ENCODE results near the gene SLC16A3. TPM values are rescaled to one million over a fixed set of nuclear protein-coding genes. Genes with fewer than 3 reads are reported as not detected.

The SLC16A3 gene
- total RNA-seq, 4 donors from 2014 or later: 42.1 to 75.5 (median 44.2) TPM

DNA sequence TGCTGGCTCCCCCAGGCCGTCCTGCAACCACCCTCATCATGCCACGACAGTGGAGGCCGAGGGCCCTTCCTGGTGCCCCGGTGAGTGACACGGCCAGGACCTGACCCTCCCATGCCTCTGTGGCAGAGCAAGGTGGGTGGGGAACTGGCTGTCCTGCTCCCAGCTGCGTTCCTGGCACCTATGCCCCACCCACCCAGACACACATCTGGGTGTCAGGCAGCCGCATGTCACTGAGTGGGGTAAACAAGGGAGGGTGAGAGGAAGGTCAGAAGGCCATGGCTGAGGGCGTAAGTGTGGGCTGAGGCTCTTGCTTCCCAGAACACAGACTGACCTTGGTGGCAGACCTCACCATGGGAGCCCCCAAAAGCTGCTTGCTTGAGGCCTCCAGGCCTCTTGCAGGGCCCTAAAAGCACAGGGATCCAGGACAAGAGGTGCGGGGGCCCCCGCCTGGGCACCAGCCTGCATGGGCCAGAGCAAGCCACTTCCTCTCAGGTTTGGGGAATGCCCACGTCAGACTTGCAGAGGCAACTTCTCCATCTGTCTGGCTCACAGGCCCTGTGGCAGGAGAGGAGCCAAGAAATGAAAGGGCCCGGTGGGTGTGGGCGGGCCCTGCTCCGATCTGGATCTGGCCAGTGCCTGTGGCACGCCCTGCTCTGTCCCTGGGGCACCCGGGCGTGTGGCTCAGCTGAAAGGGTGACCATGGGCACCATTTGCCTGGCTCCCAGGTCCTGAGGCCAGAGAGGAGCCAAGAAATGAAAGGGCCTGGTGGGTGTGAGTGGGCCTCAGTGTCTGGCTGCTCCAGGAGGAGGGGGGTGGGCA is 12.3 kb upstream of the SLC16A3 start:
- intact Hi-C loops (cut with DNase I): no loop called here
- Histone ChIP-seq H3K9me3 (no peaks in the 10 kb centered on the region), H3K4me1 (peaks cover 20 to 36% of the 10 kb centered on the region in 2 donors), H3K27ac (peak overlapping the region; percentile 65 to 81 (median 75)), H3K36me3 (no peaks in the 10 kb centered on the region), H3K4me3 (replicated peaks in 1 of 3) (no peak overlapping the region), H3K27me3 (no peaks in the 10 kb centered on the region)
- peak in 1 of 2 donors; percentile 17 for TF ChIP-seq POLR2A (IDR thresholded peaks at IDR 0.05)
- TF ChIP-seq, protein P1, sequence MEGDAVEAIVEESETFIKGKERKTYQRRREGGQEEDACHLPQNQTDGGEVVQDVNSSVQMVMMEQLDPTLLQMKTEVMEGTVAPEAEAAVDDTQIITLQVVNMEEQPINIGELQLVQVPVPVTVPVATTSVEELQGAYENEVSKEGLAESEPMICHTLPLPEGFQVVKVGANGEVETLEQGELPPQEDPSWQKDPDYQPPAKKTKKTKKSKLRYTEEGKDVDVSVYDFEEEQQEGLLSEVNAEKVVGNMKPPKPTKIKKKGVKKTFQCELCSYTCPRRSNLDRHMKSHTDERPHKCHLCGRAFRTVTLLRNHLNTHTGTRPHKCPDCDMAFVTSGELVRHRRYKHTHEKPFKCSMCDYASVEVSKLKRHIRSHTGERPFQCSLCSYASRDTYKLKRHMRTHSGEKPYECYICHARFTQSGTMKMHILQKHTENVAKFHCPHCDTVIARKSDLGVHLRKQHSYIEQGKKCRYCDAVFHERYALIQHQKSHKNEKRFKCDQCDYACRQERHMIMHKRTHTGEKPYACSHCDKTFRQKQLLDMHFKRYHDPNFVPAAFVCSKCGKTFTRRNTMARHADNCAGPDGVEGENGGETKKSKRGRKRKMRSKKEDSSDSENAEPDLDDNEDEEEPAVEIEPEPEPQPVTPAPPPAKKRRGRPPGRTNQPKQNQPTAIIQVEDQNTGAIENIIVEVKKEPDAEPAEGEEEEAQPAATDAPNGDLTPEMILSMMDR (IDR thresholded peaks at IDR 0.05): no peak
- 35 to 81% methylated on average over 8 to 9 of the region's 17 CpGs for WGBS, 2 donors
- peak; percentile 87 to 92 for DNase-seq

DNA sequence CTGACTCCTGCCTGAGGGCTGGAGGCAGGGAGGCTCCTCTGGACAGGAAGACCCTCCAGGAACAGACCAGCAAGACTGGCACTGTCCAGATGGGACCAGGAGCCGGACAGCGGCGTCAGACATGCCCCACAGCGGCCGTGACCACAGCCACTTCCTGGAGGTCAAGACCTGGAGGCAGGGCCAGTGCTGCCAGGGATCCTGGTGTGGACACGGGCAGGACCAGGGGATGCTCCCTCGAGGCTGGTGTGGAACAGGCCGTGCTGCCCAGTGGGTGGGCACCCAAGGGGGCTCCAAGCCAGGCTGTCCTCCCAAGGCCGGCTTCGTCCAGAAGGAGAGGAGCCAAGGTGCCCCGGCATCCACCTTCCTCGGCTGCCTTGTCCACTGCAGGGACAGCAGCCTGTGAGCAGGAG is 11.7 kb upstream of the SLC16A3 start:
- intact Hi-C loops (cut with DNase I): no loop called here
- no peak for DNase-seq

GRCh38 chr17:82217530-82218204 is 11.2 kb upstream of the SLC16A3 start:
- peaks cover 18 to 29% of the 10 kb centered on the region in 2 donors for H3K4me1 ChIP-seq
- intact Hi-C loops (cut with DNase I): no loop called here
- H3K4me3 ChIP-seq (replicated peaks in 1 of 3): no peak overlapping the region
- peak overlapping the region; percentile 65 to 81 (median 75) for H3K27ac ChIP-seq
- no peaks in the 10 kb centered on the region for H3K9me3 ChIP-seq
- no peak for DNase-seq
- H3K36me3 ChIP-seq: no peaks in the 10 kb centered on the region
- H3K27me3 ChIP-seq: no peaks in the 10 kb centered on the region
- WGBS, 2 donors: 80 to 93% methylated on average over 9 to 10 of the region's 21 CpGs
- no peak for TF ChIP-seq POLR2A (IDR thresholded peaks at IDR 0.05)
- TF ChIP-seq, protein P1 (IDR thresholded peaks at IDR 0.05): no peak

More for the DNA sequence above, 11.7 kb upstream of the SLC16A3 start:
- peak overlapping the region; percentile 65 to 81 (median 75) for H3K27ac ChIP-seq
- no peaks in the 10 kb centered on the region for H3K27me3 ChIP-seq
- no peaks in the 10 kb centered on the region for H3K9me3 ChIP-seq
- WGBS, 2 donors: 94 to 100% methylated on average over 2 to 4 of the region's 12 CpGs
- H3K36me3 ChIP-seq: no peaks in the 10 kb centered on the region
- peaks cover 18 to 30% of the 10 kb centered on the region in 2 donors for H3K4me1 ChIP-seq
- no peak for TF ChIP-seq POLR2A (IDR thresholded peaks at IDR 0.05)
- TF ChIP-seq, protein P1 (IDR thresholded peaks at IDR 0.05): no peak
- no peak overlapping the region for H3K4me3 ChIP-seq (replicated peaks in 1 of 3)

- Histone ChIP-seq H3K4me3 (replicated peaks in 1 of 3) (no peak overlapping the region), H3K36me3 (no peaks in the 10 kb centered on the region), H3K27ac (no peak overlapping the region), H3K4me1 (peaks cover 13 to 28% of the 10 kb centered on the region in 2 donors), H3K9me3 (no peaks in the 10 kb centered on the region), H3K27me3 (no peaks in the 10 kb centered on the region)
- TF ChIP-seq POLR2A (IDR thresholded peaks at IDR 0.05): no peak
- TF ChIP-seq, protein P1 (IDR thresholded peaks at IDR 0.05): no peak
- WGBS, 2 donors: 93 to 95% methylated on average over 18 to 30 of the region's 32 CpGs
- DNase-seq: no peak
- intact Hi-C loops (cut with DNase I): no loop called here
Observed at GRCh38 chr17:82218349-82219075, 10.3 kb upstream of the SLC16A3 start.
